IPS DF 6.9 (cell line): ENCODE data around the gene RAB4B.
A peak's percentile ranks its signal among the peaks of the same experiment; 100 is the strongest.

Experiments
- DNase-seq: peaks from one replicate; pipeline ENCODE4 v3.0.0-alpha.2; 2013; ENCODE audit warnings: low read depth, low spot score
- H3K27ac ChIP-seq: one replicate; pipeline ENCODE4 v1.5.1; 2013; ENCODE audit warnings: low read length, control low read depth
- H3K27me3 ChIP-seq: 2 replicates; pipeline ENCODE4 v1.6.1; 2013; ENCODE audit warnings: mild to moderate bottlenecking, low read length; ENCODE audit not compliant: control insufficient read depth, insufficient read depth
- H3K36me3 ChIP-seq: 2 replicates; pipeline ENCODE4 v1.6.1; 2013; ENCODE audit warnings: low read length; ENCODE audit not compliant: control insufficient read depth, insufficient read depth
- H3K4me1 ChIP-seq: 2 replicates; pipeline ENCODE4 v1.6.1; 2013; ENCODE audit warnings: low read length; ENCODE audit not compliant: control insufficient read depth, insufficient read depth
- H3K4me3 ChIP-seq: 2 replicates; pipeline ENCODE4 v1.5.1; 2013; ENCODE audit warnings: mild to moderate bottlenecking, low read length
- H3K9me3 ChIP-seq: 2 replicates; pipeline ENCODE4 v1.6.1; 2013; ENCODE audit warnings: low read length, inconsistent platforms; ENCODE audit not compliant: control insufficient read depth, insufficient read depth
- WGBS: extraction: QIAGEN DNeasy Blood & Tissue Kit; methylation state at CpG from one replicate; pipeline ENCODE4 v1.1.7; 2013; ENCODE audit warnings: mixed read lengths, missing lambda C conversion rate; ENCODE audit not compliant: insufficient read length, insufficient coverage; 5-methylcytosine and 5-hydroxymethylcytosine counted together

The RAB4B gene

GRCh38 chr19:40798683-40799557 is 20.9 kb downstream of the RAB4B start, which contains the start of gene EGLN2:
Gene EGLN2 (plus strand): TSS chr19:40799191. CDS start chr19:40800573, 1,382 bp downstream.
- no peak within 1 kb of the TSS for H3K27ac ChIP-seq
- peaks cover 17% of the 10 kb centered on the region for H3K36me3 ChIP-seq
- H3K4me3 ChIP-seq: peak within 1 kb of the TSS; percentile 89
- H3K9me3 ChIP-seq: no peaks in the 10 kb centered on the region
- DNase-seq: peak; percentile 98
- H3K4me1 ChIP-seq: peaks cover 7% of the 10 kb centered on the region
- WGBS: no CpG with 5 or more reads among the region's 110 CpGs
- no peaks in the 10 kb centered on the region for H3K27me3 ChIP-seq

GRCh38 chr19:40799558-40800338 is 21.7 kb downstream of the RAB4B start:
- Histone ChIP-seq H3K4me3 (peak overlapping the region; percentile 89), H3K4me1 (peaks cover 7% of the 10 kb centered on the region), H3K27ac (no peak overlapping the region), H3K36me3 (peaks cover 17% of the 10 kb centered on the region), H3K9me3 (no peaks in the 10 kb centered on the region), H3K27me3 (no peaks in the 10 kb centered on the region)
- no peak for DNase-seq
- no CpG with 5 or more reads among the region's 40 CpGs for WGBS

GRCh38 chr19:40800339-40800996 is 22.4 kb downstream of the RAB4B start:
- WGBS: no CpG with 5 or more reads among the region's 27 CpGs
- no peaks in the 10 kb centered on the region for H3K9me3 ChIP-seq
- H3K4me1 ChIP-seq: peaks cover 7% of the 10 kb centered on the region
- H3K36me3 ChIP-seq: peaks cover 17% of the 10 kb centered on the region
- H3K27ac ChIP-seq: no peak overlapping the region
- no peak for DNase-seq
- H3K27me3 ChIP-seq: no peaks in the 10 kb centered on the region
- peak overlapping the region; percentile 89; the same call in 1 of the 2 replicates for H3K4me3 ChIP-seq

- no peaks in the 10 kb centered on the region for H3K27me3 ChIP-seq
- no peak for DNase-seq
- peaks cover 17% of the 10 kb centered on the region for H3K36me3 ChIP-seq
- H3K4me3 ChIP-seq: no peak overlapping the region
- H3K9me3 ChIP-seq: no peaks in the 10 kb centered on the region
- H3K4me1 ChIP-seq: peaks cover 7% of the 10 kb centered on the region
- no CpG with 5 or more reads among the region's 27 CpGs for WGBS
- H3K27ac ChIP-seq: no peak overlapping the region
These were observed 22.9 kb downstream of the RAB4B start for GRCh38 chr19:40800997-40801377.

GRCh38 chr19:40801426-40802299 is 23.6 kb downstream of the RAB4B start:
- DNase-seq: no peak
- no CpG with 5 or more reads among the region's 13 CpGs for WGBS
- peaks cover 17% of the 10 kb centered on the region for H3K36me3 ChIP-seq
- no peak overlapping the region for H3K27ac ChIP-seq
- H3K4me1 ChIP-seq: peaks cover 7% of the 10 kb centered on the region
- H3K9me3 ChIP-seq: no peaks in the 10 kb centered on the region
- H3K4me3 ChIP-seq: no peak overlapping the region
- no peaks in the 10 kb centered on the region for H3K27me3 ChIP-seq

GRCh38 chr19:40802300-40803169 is 24.5 kb downstream of the RAB4B start:
- Histone ChIP-seq H3K27ac (no peak overlapping the region), H3K9me3 (no peaks in the 10 kb centered on the region), H3K36me3 (peaks cover 17% of the 10 kb centered on the region), H3K4me1 (peaks cover 7% of the 10 kb centered on the region), H3K4me3 (no peak overlapping the region), H3K27me3 (no peaks in the 10 kb centered on the region)
- no peak for DNase-seq
- no CpG with 5 or more reads among the region's 11 CpGs for WGBS

GRCh38 chr19:40803170-40803856 is 25.3 kb downstream of the RAB4B start:
- Histone ChIP-seq H3K27ac (no peak overlapping the region), H3K9me3 (no peaks in the 10 kb centered on the region), H3K4me1 (peaks cover 7% of the 10 kb centered on the region), H3K36me3 (peaks cover 23% of the 10 kb centered on the region), H3K4me3 (no peak overlapping the region), H3K27me3 (no peaks in the 10 kb centered on the region)
- no CpG with 5 or more reads among the region's 9 CpGs for WGBS
- no peak for DNase-seq

GRCh38 chr19:40803857-40804782 is 26.1 kb downstream of the RAB4B start:
- peaks cover 26% of the 10 kb centered on the region for H3K36me3 ChIP-seq
- H3K27me3 ChIP-seq: no peaks in the 10 kb centered on the region
- H3K4me3 ChIP-seq: no peak overlapping the region
- H3K9me3 ChIP-seq: no peaks in the 10 kb centered on the region
- peaks cover 7% of the 10 kb centered on the region for H3K4me1 ChIP-seq
- WGBS: no CpG with 5 or more reads among the region's 6 CpGs
- no peak overlapping the region for H3K27ac ChIP-seq
- no peak for DNase-seq
